Nephron (organoid): Measurements from ENCODE around the gene GRIK3.
"Not testable (repeated sequence)": the region's sequence is repeated elsewhere in the genome, so short reads cannot be mapped to it uniquely, and the experiment has no call there.

Experiments
- H3K27ac Mint-ChIP-seq, 3 experiments: 2 replicates each; pipeline ENCODE4 v1.8.0; 2020; ENCODE audit warnings: mixed read lengths in 3 of 3, mild to moderate bottlenecking in 2 of 3, moderate library complexity in 1 of 3
- H3K27me3 Mint-ChIP-seq: 2 replicates; pipeline ENCODE4 v1.8.0; 2021; ENCODE audit warnings: low read depth, mild to moderate bottlenecking, moderate library complexity, mixed read lengths
- H3K36me3 Mint-ChIP-seq: 2 replicates; pipeline ENCODE4 v1.8.0; 2020; ENCODE audit warnings: low read depth, mixed read lengths
- H3K4me1 Mint-ChIP-seq: 2 replicates; pipeline ENCODE4 v1.8.0; 2020; ENCODE audit warnings: mixed read lengths
- H3K4me3 Mint-ChIP-seq, 3 experiments: 2 replicates each; pipeline ENCODE4 v1.8.0; 2020; ENCODE audit warnings: mild to moderate bottlenecking in 3 of 3, mixed read lengths in 3 of 3, moderate library complexity in 2 of 3
- H3K9me3 Mint-ChIP-seq: 2 replicates; pipeline ENCODE4 v1.8.0; 2020; ENCODE audit warnings: mixed read lengths
- TF ChIP-seq, protein P1 (sequence below), 3 experiments: fragments of 200-600 bp; sonication (generic); IDR thresholded peaks; one replicate each; pipeline ENCODE4 v1.5.0; 2021; ENCODE audit warnings: antibody characterized with exemption in 3 of 3; ENCODE audit not compliant: unreplicated experiment in 3 of 3

GRIK3 gene

DNA sequence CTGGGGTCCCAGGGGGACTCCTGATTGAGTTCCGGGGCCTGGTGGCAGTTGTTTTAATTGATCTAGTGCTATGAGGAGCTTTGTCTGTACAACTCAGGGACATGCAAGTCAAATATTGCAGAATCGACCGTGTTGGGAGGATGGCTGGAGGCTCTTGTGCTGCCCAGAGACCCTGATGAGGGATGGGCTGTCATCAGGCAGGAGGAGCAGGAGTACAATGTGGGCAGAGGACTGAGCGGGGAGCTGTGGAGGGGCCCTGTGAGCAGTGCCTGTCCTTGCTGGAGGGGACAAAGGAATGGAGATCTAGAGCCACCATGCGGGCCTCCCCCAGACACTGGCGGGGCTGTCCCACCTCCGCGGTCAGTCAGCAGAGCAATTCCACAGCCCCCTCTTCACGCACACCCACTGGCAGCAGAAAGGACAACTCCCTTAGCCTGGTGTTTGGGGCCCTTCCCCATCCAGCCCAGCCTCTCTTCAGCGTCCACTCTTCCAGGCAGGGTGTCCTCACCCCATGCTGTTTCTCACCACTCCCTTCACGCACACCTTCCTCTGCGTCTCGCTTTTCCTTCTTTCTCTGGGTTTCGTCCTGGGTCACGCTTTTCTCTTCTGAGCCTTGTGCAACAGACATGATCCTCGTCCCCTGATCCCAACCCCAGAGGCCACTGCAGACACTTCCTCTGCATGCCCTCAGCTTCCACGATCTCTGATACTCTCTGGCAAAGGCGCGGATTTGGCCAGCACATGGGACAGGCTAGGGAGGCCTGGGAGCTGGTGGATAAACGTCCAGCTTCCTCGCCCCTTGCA, 122.6 kb downstream of the GRIK3 start:
- no peaks in the 10 kb centered on the region for H3K4me1 Mint-ChIP-seq
- no peak overlapping the region for H3K27ac Mint-ChIP-seq
- H3K27me3 Mint-ChIP-seq: peaks cover 51% of the 10 kb centered on the region
- H3K9me3 Mint-ChIP-seq: peaks cover 8% of the 10 kb centered on the region
- no peaks in the 10 kb centered on the region for H3K36me3 Mint-ChIP-seq
- TF ChIP-seq, protein P1, sequence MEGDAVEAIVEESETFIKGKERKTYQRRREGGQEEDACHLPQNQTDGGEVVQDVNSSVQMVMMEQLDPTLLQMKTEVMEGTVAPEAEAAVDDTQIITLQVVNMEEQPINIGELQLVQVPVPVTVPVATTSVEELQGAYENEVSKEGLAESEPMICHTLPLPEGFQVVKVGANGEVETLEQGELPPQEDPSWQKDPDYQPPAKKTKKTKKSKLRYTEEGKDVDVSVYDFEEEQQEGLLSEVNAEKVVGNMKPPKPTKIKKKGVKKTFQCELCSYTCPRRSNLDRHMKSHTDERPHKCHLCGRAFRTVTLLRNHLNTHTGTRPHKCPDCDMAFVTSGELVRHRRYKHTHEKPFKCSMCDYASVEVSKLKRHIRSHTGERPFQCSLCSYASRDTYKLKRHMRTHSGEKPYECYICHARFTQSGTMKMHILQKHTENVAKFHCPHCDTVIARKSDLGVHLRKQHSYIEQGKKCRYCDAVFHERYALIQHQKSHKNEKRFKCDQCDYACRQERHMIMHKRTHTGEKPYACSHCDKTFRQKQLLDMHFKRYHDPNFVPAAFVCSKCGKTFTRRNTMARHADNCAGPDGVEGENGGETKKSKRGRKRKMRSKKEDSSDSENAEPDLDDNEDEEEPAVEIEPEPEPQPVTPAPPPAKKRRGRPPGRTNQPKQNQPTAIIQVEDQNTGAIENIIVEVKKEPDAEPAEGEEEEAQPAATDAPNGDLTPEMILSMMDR (IDR thresholded peaks at IDR 0.05; ENCODE audit: unreplicated experiment in 3 of 3): no peak
- H3K4me3 Mint-ChIP-seq: no peak overlapping the region

- H3K9me3 Mint-ChIP-seq: peaks cover 8% of the 10 kb centered on the region
- H3K4me1 Mint-ChIP-seq: no peaks in the 10 kb centered on the region
- H3K27ac Mint-ChIP-seq: no peak overlapping the region
- TF ChIP-seq, protein P1 (IDR thresholded peaks at IDR 0.05; ENCODE audit: unreplicated experiment in 3 of 3): no peak
- no peak overlapping the region for H3K4me3 Mint-ChIP-seq
- H3K36me3 Mint-ChIP-seq: no peaks in the 10 kb centered on the region
- H3K27me3 Mint-ChIP-seq: peaks cover 52% of the 10 kb centered on the region
Observed at GRCh38 chr1:36910886-36911540, 123.3 kb downstream of the GRIK3 start.

GRCh38 chr1:36909946-36910725, 124.2 kb downstream of the GRIK3 start:
- Mint-ChIP-seq H3K27ac (no peak overlapping the region), H3K36me3 (no peaks in the 10 kb centered on the region), H3K27me3 (peaks cover 50% of the 10 kb centered on the region), H3K9me3 (no peaks in the 10 kb centered on the region), H3K4me3 (no peak overlapping the region), H3K4me1 (no peaks in the 10 kb centered on the region)
- TF ChIP-seq, protein P1 (IDR thresholded peaks at IDR 0.05; ENCODE audit: unreplicated experiment in 3 of 3): no peak

GRCh38 chr1:36909359-36909758, 125.0 kb downstream of the GRIK3 start:
- H3K4me1 Mint-ChIP-seq: not testable (repeated sequence)

DNA sequence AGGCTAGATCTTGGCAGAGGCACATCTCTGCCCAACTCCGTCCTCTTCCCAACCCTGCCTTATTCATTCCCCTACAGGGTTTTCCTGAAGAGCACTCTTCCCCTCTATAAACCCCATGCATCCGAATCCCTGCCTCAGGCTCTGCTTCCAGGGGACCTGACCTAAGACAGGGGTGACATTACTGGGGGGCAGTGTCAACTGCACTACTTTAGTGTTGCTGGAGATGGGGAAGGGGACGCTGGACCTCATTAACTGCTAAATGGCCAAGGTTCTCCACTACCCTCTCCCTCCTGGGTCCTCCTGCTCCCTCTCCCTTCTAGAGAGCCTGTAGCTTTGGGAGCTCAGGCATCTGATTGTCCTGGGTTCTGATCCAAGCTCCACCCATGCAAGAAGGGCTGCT, 126.2 kb downstream of the GRIK3 start:
- H3K4me3 Mint-ChIP-seq: no peak overlapping the region
- TF ChIP-seq, protein P1 (IDR thresholded peaks at IDR 0.05; ENCODE audit: unreplicated experiment in 3 of 3): no peak
- peaks cover 38% of the 10 kb centered on the region for H3K27me3 Mint-ChIP-seq
- H3K27ac Mint-ChIP-seq: no peak overlapping the region
- no peaks in the 10 kb centered on the region for H3K4me1 Mint-ChIP-seq
- H3K9me3 Mint-ChIP-seq: no peaks in the 10 kb centered on the region
- H3K36me3 Mint-ChIP-seq: no peaks in the 10 kb centered on the region

More at GRCh38 chr1:36909359-36909758, 125.0 kb downstream of the GRIK3 start:
- H3K9me3 Mint-ChIP-seq, H3K27ac Mint-ChIP-seq, H3K4me3 Mint-ChIP-seq, H3K36me3 Mint-ChIP-seq: not testable (repeated sequence)
- H3K27me3 Mint-ChIP-seq: peaks cover 48% of the 10 kb centered on the region

DNA sequence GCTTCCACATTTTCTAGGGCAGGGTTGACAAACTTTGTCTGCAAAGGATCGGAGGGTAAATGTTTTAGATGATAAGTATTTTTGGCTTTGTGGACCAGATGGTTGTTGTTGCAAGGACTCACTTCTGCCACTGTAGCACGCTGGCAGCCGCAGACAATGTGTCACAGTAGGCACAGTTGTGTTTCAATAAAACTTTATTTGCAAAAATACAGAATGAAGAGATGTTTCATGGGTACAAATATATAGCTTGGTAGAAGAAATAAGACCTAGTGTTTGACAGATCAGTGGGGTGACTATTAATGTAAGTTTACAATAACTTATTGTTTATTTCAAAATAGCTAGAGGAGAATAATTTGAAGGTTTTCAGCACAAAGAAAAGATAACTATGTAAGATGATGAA, 127.8 kb downstream of the GRIK3 start:
- TF ChIP-seq, protein P1 (IDR thresholded peaks at IDR 0.05; ENCODE audit: unreplicated experiment in 3 of 3): no peak
- no peaks in the 10 kb centered on the region for H3K9me3 Mint-ChIP-seq
- H3K4me3 Mint-ChIP-seq: no peak overlapping the region

More for the DNA sequence above, 127.8 kb downstream of the GRIK3 start:
- no peaks in the 10 kb centered on the region for H3K36me3 Mint-ChIP-seq
- no peaks in the 10 kb centered on the region for H3K4me1 Mint-ChIP-seq
- peaks cover 32% of the 10 kb centered on the region for H3K27me3 Mint-ChIP-seq
- H3K27ac Mint-ChIP-seq: no peak overlapping the region
